ENCODE results near the gene CCDC12. TPM values are rescaled to one million over a fixed set of nuclear protein-coding genes. Genes with fewer than 3 reads are reported as not detected.
A peak's percentile ranks its signal among the peaks of the same experiment; 100 is the strongest.

CCDC12 gene
- total and polyA plus RNA-seq, 9 of the 15 experiments (the other 6 are each of a cell fraction or from before 2014, with no cell fraction given): 8.9 to 201 (median 86.9) TPM

- Histone ChIP-seq H3K27ac (ENCODE audit: extremely low read depth, low read depth, low read length) (no peak overlapping the region), H4K20me1 (replicated peaks; ENCODE audit: control insufficient read depth, insufficient read depth, low read length) (no peaks in the 10 kb centered on the region), H3K4me1 (replicated peaks in 1 of 2; ENCODE audit: control insufficient read depth in 2 of 2, insufficient read depth in 2 of 2, low read length in 2 of 2) (peaks cover 24 to 60% of the 10 kb centered on the region in 2 experiments), H3K36me3 (ENCODE audit: control insufficient read depth, insufficient read depth, low read length) (peaks cover 79% of the 10 kb centered on the region), H3K27me3 (ENCODE audit: control insufficient read depth in 2 of 2, insufficient read depth in 2 of 2, low read length in 2 of 2) (no peaks in the 10 kb centered on the region), H3K4me3 (no peak overlapping the region), H3K9ac (ENCODE audit: insufficient read depth in 1 of 2, low read depth in 2 of 2, low read length in 2 of 2) (peak overlapping the region in 1 of 2 experiments; percentile 24; a peak in 1 of 4 replicates), H3K79me2 (ENCODE audit: control insufficient read depth, insufficient read depth, low read length) (peaks cover 28% of the 10 kb centered on the region), H3K4me2 (ENCODE audit: insufficient read depth, low read length) (no peak overlapping the region), H2AFZ (ENCODE audit: low read depth, low read length) (no peak overlapping the region), H3K9me3 (replicated peaks; ENCODE audit: control insufficient read depth, insufficient read depth, low read depth, low read length) (no peaks in the 10 kb centered on the region), H3K9me1 (ENCODE audit: control insufficient read depth, insufficient read depth, low read length) (peaks cover 5% of the 10 kb centered on the region)
- no peak for FAIRE-seq
- CTCF ChIA-PET (ENCODE audit: low intra/inter-chr PET ratio): no interaction called here
- in situ Hi-C loops (cut with MboI) (no loop called here), intact Hi-C loops (cut with micrococcal nuclease) (loop anchor here (10.0 kb wide), 1 partner anchor 287 kb away; the partner anchor contains the start of gene TMIE)
- no peak for ATAC-seq
- TF ChIP-seq POLR2AphosphoS5 (IDR thresholded peaks at IDR 0.05; ENCODE audit: control insufficient read depth, insufficient read depth, low read depth, low read length) (peak; percentile 25; the same call in 1 of the 2 replicates), ZNF140 (CRISPR knock-in tag; IDR thresholded peaks at IDR 0.05) (no peak), ZFP91 (CRISPR knock-in tag; IDR thresholded peaks at IDR 0.05) (0 out of 2 replicates have a peak, but pooled peaks have one; percentile 18), HNRNPL (IDR thresholded peaks at IDR 0.05; ENCODE audit: low read depth, low read length) (no peak), POLR2G (IDR thresholded peaks at IDR 0.05; ENCODE audit: low read depth, low read length) (peak; percentile 54), RBFOX2 (IDR thresholded peaks at IDR 0.05; ENCODE audit: low read depth, low read length) (peak; percentile 47)
- no peak for DNase-seq (ENCODE audit: extremely low read depth in 1 of 4, low spot score in 3 of 4)
- 92% methylated on average over 15 of the region's 16 CpGs for WGBS (ENCODE audit: insufficient coverage, low coverage, missing lambda C conversion rate)
- no TSS peak for BruUV-seq (replicated peaks)
- POLR2A ChIA-PET: interaction anchor here (0.6 to 2.2 kb wide), 7 partner anchors 10 to 62 kb away, joined by 3 to 7 read pairs (median 5); partner anchors contain the start of gene NBEAL2
These were observed 15.0 kb upstream of the CCDC12 start for GRCh38 chr3:46991406-46992165.
